ENCODE results near the gene AIF1L. TPM values are rescaled to one million over a fixed set of nuclear protein-coding genes. Genes with fewer than 3 reads are reported as not detected.

The AIF1L gene
- total RNA-seq, 1 experiment from 2014 or later = 103 TPM

- no peaks in the 10 kb centered on the region for H3K4me1 Mint-ChIP-seq
- ATAC-seq (peak; percentile 95), DNase-seq (ENCODE audit: low spot score) (peak; percentile 83)
- POLR2A ChIA-PET = no interaction called here
- no peak overlapping the region for H3K27ac Mint-ChIP-seq
- H3K9me3 Mint-ChIP-seq = no peaks in the 10 kb centered on the region
- CTCF ChIA-PET = interaction anchor here (0.6 to 2.5 kb wide), 63 partner anchors 9 to 1500 kb away, joined by 3 to 35 read pairs (median 4); partner anchors contain the start of genes EXOSC2, LAMC3, NUP214 and QRFP
- no peaks in the 10 kb centered on the region for H3K27me3 Mint-ChIP-seq (ENCODE audit: low read depth)
- H3K4me3 Mint-ChIP-seq = no peak overlapping the region
- peaks cover 10% of the 10 kb centered on the region for H3K36me3 Mint-ChIP-seq
- TF ChIP-seq, protein P1, sequence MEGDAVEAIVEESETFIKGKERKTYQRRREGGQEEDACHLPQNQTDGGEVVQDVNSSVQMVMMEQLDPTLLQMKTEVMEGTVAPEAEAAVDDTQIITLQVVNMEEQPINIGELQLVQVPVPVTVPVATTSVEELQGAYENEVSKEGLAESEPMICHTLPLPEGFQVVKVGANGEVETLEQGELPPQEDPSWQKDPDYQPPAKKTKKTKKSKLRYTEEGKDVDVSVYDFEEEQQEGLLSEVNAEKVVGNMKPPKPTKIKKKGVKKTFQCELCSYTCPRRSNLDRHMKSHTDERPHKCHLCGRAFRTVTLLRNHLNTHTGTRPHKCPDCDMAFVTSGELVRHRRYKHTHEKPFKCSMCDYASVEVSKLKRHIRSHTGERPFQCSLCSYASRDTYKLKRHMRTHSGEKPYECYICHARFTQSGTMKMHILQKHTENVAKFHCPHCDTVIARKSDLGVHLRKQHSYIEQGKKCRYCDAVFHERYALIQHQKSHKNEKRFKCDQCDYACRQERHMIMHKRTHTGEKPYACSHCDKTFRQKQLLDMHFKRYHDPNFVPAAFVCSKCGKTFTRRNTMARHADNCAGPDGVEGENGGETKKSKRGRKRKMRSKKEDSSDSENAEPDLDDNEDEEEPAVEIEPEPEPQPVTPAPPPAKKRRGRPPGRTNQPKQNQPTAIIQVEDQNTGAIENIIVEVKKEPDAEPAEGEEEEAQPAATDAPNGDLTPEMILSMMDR (IDR thresholded peaks at IDR 0.05) = peak; percentile 85
- TF ChIP-seq FOXP1 (CRISPR knock-in tag; IDR thresholded peaks at IDR 0.05; ENCODE audit: borderline replicate concordance) (0 out of 2 replicates have a peak, but pooled peaks have one; percentile 55), NFATC4 (CRISPR knock-in tag; IDR thresholded peaks at IDR 0.05) (no peak), ETV6 (CRISPR knock-in tag; IDR thresholded peaks at IDR 0.05) (no peak), ZBTB21 (CRISPR knock-in tag; IDR thresholded peaks at IDR 0.05; ENCODE audit: borderline replicate concordance) (no peak), GABPB1 (CRISPR knock-in tag; IDR thresholded peaks at IDR 0.05) (no peak), HMGXB4 (CRISPR knock-in tag; IDR thresholded peaks at IDR 0.05) (0 out of 2 replicates have a peak, but pooled peaks have one; percentile 48), ZNF232 (CRISPR knock-in tag; IDR thresholded peaks at IDR 0.05) (peak; percentile 40; the same call in 1 of the 2 replicates), SP1 (CRISPR knock-in tag; conservative IDR thresholded peaks at IDR 0.05) (0 out of 2 replicates have a peak, but pooled peaks have one; percentile 38), ZNF121 (CRISPR knock-in tag; IDR thresholded peaks at IDR 0.05) (peak; percentile 94), AFF4 (CRISPR knock-in tag; IDR thresholded peaks at IDR 0.05; ENCODE audit: borderline replicate concordance) (no peak), TEAD4 (CRISPR knock-in tag; IDR thresholded peaks at IDR 0.05) (no peak), SMAD4 (CRISPR knock-in tag; IDR thresholded peaks at IDR 0.05) (peak; percentile 36; the same call in 1 of the 2 replicates), E2F5 (CRISPR knock-in tag; IDR thresholded peaks at IDR 0.05) (no peak), PRRX2 (CRISPR knock-in tag; IDR thresholded peaks at IDR 0.05) (no peak)
- TF ChIP-seq, protein P2, sequence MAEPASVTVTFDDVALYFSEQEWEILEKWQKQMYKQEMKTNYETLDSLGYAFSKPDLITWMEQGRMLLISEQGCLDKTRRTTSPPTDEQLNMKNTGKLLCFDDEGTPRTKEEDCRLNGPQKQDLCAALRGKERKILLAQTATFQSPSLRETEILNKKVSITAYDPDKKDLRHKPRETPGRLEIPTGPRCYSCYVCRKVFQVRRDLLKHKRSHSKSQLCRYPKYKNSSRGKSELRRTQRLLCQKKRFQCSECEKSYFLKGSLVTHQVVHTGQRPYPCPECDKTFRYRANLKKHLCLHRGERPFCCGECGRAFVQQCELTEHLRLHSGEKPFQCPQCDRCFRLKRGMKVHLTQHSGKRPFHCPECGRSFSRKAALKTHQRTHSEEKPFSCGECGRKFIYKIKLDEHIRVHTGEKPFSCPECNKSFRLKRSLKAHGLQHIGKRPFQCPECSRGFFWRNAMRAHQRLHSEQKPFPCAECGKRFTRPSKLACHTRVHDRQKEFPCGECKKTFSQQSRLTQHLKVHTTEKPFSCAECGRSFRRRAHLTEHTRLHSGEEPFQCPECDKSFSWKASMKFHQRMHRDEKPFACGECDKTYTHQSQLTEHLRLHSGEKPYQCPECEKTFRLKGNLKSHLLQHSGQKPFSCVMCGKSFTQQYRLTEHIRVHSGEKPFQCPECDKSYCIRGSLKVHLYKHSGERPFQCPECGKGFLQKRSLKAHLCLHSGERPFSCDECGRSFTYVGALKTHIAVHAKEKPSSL (CRISPR knock-in tag; conservative IDR thresholded peaks at IDR 0.05) = no peak
- TF ChIP-seq, protein P3, sequence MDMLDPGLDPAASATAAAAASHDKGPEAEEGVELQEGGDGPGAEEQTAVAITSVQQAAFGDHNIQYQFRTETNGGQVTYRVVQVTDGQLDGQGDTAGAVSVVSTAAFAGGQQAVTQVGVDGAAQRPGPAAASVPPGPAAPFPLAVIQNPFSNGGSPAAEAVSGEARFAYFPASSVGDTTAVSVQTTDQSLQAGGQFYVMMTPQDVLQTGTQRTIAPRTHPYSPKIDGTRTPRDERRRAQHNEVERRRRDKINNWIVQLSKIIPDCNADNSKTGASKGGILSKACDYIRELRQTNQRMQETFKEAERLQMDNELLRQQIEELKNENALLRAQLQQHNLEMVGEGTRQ (CRISPR knock-in tag; IDR thresholded peaks at IDR 0.05) = no peak
- TF ChIP-seq, protein P4, sequence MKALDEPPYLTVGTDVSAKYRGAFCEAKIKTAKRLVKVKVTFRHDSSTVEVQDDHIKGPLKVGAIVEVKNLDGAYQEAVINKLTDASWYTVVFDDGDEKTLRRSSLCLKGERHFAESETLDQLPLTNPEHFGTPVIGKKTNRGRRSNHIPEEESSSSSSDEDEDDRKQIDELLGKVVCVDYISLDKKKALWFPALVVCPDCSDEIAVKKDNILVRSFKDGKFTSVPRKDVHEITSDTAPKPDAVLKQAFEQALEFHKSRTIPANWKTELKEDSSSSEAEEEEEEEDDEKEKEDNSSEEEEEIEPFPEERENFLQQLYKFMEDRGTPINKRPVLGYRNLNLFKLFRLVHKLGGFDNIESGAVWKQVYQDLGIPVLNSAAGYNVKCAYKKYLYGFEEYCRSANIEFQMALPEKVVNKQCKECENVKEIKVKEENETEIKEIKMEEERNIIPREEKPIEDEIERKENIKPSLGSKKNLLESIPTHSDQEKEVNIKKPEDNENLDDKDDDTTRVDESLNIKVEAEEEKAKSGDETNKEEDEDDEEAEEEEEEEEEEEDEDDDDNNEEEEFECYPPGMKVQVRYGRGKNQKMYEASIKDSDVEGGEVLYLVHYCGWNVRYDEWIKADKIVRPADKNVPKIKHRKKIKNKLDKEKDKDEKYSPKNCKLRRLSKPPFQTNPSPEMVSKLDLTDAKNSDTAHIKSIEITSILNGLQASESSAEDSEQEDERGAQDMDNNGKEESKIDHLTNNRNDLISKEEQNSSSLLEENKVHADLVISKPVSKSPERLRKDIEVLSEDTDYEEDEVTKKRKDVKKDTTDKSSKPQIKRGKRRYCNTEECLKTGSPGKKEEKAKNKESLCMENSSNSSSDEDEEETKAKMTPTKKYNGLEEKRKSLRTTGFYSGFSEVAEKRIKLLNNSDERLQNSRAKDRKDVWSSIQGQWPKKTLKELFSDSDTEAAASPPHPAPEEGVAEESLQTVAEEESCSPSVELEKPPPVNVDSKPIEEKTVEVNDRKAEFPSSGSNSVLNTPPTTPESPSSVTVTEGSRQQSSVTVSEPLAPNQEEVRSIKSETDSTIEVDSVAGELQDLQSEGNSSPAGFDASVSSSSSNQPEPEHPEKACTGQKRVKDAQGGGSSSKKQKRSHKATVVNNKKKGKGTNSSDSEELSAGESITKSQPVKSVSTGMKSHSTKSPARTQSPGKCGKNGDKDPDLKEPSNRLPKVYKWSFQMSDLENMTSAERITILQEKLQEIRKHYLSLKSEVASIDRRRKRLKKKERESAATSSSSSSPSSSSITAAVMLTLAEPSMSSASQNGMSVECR (CRISPR knock-in tag; IDR thresholded peaks at IDR 0.05; ENCODE audit: borderline replicate concordance) = no peak; the same call in 1 of the 2 replicates
- TF ChIP-seq, protein P5, sequence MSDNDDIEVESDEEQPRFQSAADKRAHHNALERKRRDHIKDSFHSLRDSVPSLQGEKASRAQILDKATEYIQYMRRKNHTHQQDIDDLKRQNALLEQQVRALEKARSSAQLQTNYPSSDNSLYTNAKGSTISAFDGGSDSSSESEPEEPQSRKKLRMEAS (CRISPR knock-in tag; IDR thresholded peaks at IDR 0.05) = peak; percentile 73; the same call in 1 of the 2 replicates
These were observed 49.6 kb upstream of the AIF1L start for GRCh38 chr9:131046581-131047202.
